ENCODE results near the gene ZFP36L1. TPM values are rescaled to one million over a fixed set of nuclear protein-coding genes. Genes with fewer than 3 reads are reported as not detected.

Gene ZFP36L1
- total RNA-seq, 1 donor from 2014 or later, result 151 TPM

- ATAC-seq, result no peak
These were observed 54.3 kb downstream of the ZFP36L1 start for GRCh38 chr14:68738559-68738958.

Other genes with a start within 250 kb of the ZFP36L1 start
- gene ACTN1, start 186.2 kb upstream of the ZFP36L1 start, total RNA-seq, result 117 TPM